GM10248 (cell line): ENCODE results near the gene C5orf46.

Experiments
- CTCF ChIA-PET: fragments of 300-600 bp; sonication (Branson Sonifier 250); formaldehyde crosslinking; extraction: SDS; loops from one replicate; lab custom pipeline; 2021; ENCODE audit warnings: antibody characterized with exemption; lab: Yijun Ruan, JAX
- POLR2A ChIA-PET: fragments of 350-650 bp; sonication (Branson Sonifier 250); formaldehyde crosslinking; extraction: SDS; loops from one replicate; lab custom pipeline; 2020; ENCODE audit warnings: antibody characterized with exemption; lab: Yijun Ruan, JAX
- DNase-seq: peaks from one replicate; pipeline ENCODE4 v3.0.0; 2012; ENCODE audit errors: extremely low spot score
- CTCF ChIP-seq: IDR thresholded peaks from 2 replicates; pipeline ENCODE4 v1.5.1; 2012; ENCODE audit warnings: mild to moderate bottlenecking, low read depth; ENCODE audit errors: extremely low read depth, missing control alignments, control extremely low read depth

C5orf46 gene

GRCh38 chr5:147887026-147887627 lies 19.2 kb downstream of the C5orf46 start:
- CTCF ChIA-PET = interaction anchor here (0.7 kb wide), 2 partner anchors 9 to 44 kb away, joined by 3 read pairs; partner anchors contain the start of gene SCGB3A2
- POLR2A ChIA-PET = no interaction called here
- TF ChIP-seq CTCF = no peak
- no peak for DNase-seq

- DNase-seq = no peak
- POLR2A ChIA-PET = no interaction called here
- TF ChIP-seq CTCF = no peak
- CTCF ChIA-PET = interaction anchor here (1.1 to 1.3 kb wide), 2 partner anchors 25 to 848 kb away, joined by 3 read pairs; no protein-coding TSS in a partner anchor
These were observed 23.6 kb downstream of the C5orf46 start for GRCh38 chr5:147882586-147883313.

- no peak for TF ChIP-seq CTCF
- CTCF ChIA-PET = interaction anchor here (0.9 to 1.2 kb wide), 2 partner anchors 10 to 22 kb away, joined by 3 read pairs; no protein-coding TSS in a partner anchor
- POLR2A ChIA-PET = no interaction called here
- no peak for DNase-seq
These were observed 25.9 kb downstream of the C5orf46 start for GRCh38 chr5:147880487-147880886.

GRCh38 chr5:147879784-147880183 lies 26.6 kb downstream of the C5orf46 start:
- no peak for TF ChIP-seq CTCF
- ChIA-PET CTCF (no interaction called here), POLR2A (no interaction called here)
- no peak for DNase-seq

- no peak for DNase-seq
- TF ChIP-seq CTCF = no peak
- POLR2A ChIA-PET = no interaction called here
- CTCF ChIA-PET = interaction anchor here (0.7 to 0.8 kb wide), 2 partner anchors 9 to 20 kb away, joined by 3 read pairs; no protein-coding TSS in a partner anchor
These were observed 28.1 kb downstream of the C5orf46 start, which contains the start of gene SCGB3A2 for GRCh38 chr5:147878066-147878759. TSS of gene SCGB3A2 (plus strand) at chr5:147878711. CDS start at chr5:147878804, 93 bp downstream.

- no peak for DNase-seq
- CTCF ChIA-PET = no interaction called here
- POLR2A ChIA-PET = no interaction called here
- no peak for TF ChIP-seq CTCF
These were observed 29.7 kb downstream of the C5orf46 start for GRCh38 chr5:147876626-147877025.
